Measurements from ENCODE around the gene DNM2.

GRCh38 chr19:10694706-10695307 is 23.1 kb upstream of the DNM2 start:
- TF ChIP-seq CTCF (conservative IDR thresholded peaks at IDR 0.05 in 1 of 2, IDR thresholded peaks at IDR 0.05 in 1 of 2; ENCODE audit: low read depth in 1 of 2, low read length in 2 of 2) (no peak), EZH2 (IDR thresholded peaks at IDR 0.05; ENCODE audit: low read length, missing control alignments) (no peak)

All from fibroblast of lung (primary cell).